GM19467 (cell line): ENCODE measurements around the gene IMP4.
A peak's percentile ranks its signal among the peaks of the same experiment; 100 is the strongest.

Experiments used
- ATAC-seq: cut with Tn5 transposase; IDR thresholded peaks from one replicate; pipeline ENCODE4 v1.9.1; 2021; ENCODE audit warnings: mild to moderate bottlenecking, moderate library complexity; ENCODE audit not compliant: unreplicated experiment

IMP4 gene

GRCh38 chr2:130375291-130376266 lies 32.9 kb downstream of the IMP4 start:
- no peak for ATAC-seq

GRCh38 chr2:130376433-130377293 lies 34.0 kb downstream of the IMP4 start:
- peak; percentile 49 for ATAC-seq

- no peak for ATAC-seq
Observed at GRCh38 chr2:130377491-130377890, 34.8 kb downstream of the IMP4 start.

GRCh38 chr2:130378206-130378897 lies 35.7 kb downstream of the IMP4 start:
- no peak for ATAC-seq

- no peak for ATAC-seq
Observed at GRCh38 chr2:130378898-130379214, 36.2 kb downstream of the IMP4 start.

- no peak for ATAC-seq
Observed at GRCh38 chr2:130380096-130380934, 37.6 kb downstream of the IMP4 start.

GRCh38 chr2:130381145-130381544 lies 38.4 kb downstream of the IMP4 start:
- ATAC-seq, result no peak

GRCh38 chr2:130381619-130382018 lies 38.9 kb downstream of the IMP4 start:
- ATAC-seq, result no peak

- no peak for ATAC-seq
Observed at GRCh38 chr2:130382313-130382917, 39.7 kb downstream of the IMP4 start.

- ATAC-seq, result no peak
Observed at GRCh38 chr2:130385709-130386108, 43.0 kb downstream of the IMP4 start.

GRCh38 chr2:130387071-130387400 lies 44.3 kb downstream of the IMP4 start:
- ATAC-seq, result no peak

GRCh38 chr2:130387804-130388203 lies 45.1 kb downstream of the IMP4 start:
- no peak for ATAC-seq

GRCh38 chr2:130388221-130388907 lies 45.7 kb downstream of the IMP4 start:
- no peak for ATAC-seq

GRCh38 chr2:130389358-130389757 lies 46.7 kb downstream of the IMP4 start:
- no peak for ATAC-seq

GRCh38 chr2:130389783-130390182 lies 47.1 kb downstream of the IMP4 start:
- ATAC-seq, result no peak

GRCh38 chr2:130390460-130391057 lies 47.9 kb downstream of the IMP4 start:
- peak; percentile 24 for ATAC-seq

- ATAC-seq, result peak; percentile 79
Observed at GRCh38 chr2:130391058-130391871, 48.6 kb downstream of the IMP4 start.
